Stomach (tissue), 9 donors: Measurements from ENCODE around the gene NCL. TPM values are rescaled to one million over a fixed set of nuclear protein-coding genes. Genes with fewer than 3 reads are reported as not detected.

ENCODE experiments used
- DNase-seq, 2 donors: peaks; one replicate each; pipeline versions ENCODE4 v3.0.0 to v3.0.0-alpha.2; 2013 to 2019
- H3K27ac ChIP-seq, 5 donors: fragments of 200-600 bp in 4 of 5; sonication (generic) in 4 of 5; one replicate each; pipeline ENCODE4 v1.5.1; 2013 to 2019; ENCODE audit warnings: mild to moderate bottlenecking in 1 of 5, moderate library complexity in 1 of 5
- H3K27me3 ChIP-seq, 3 donors: fragments of 200-600 bp; sonication (generic); one replicate each; pipeline ENCODE4 v1.5.1; 2017 to 2019; ENCODE audit warnings: mixed run types in 1 of 3
- H3K36me3 ChIP-seq, 4 donors: fragments of 200-600 bp; sonication (generic); 1 replicate in 3 of 4; 2 replicates in 1 of 4; pipeline ENCODE4 v1.5.1; 2016 to 2019
- H3K4me1 ChIP-seq, 4 donors: fragments of 200-600 bp; sonication (generic); one replicate each; pipeline ENCODE4 v1.5.1; 2016 to 2019
- H3K4me3 ChIP-seq, 4 donors: fragments of 200-600 bp; sonication (generic) in 3 of 4; one replicate each; pipeline ENCODE4 v1.5.1; 2016 to 2019; ENCODE audit warnings: mild to moderate bottlenecking in 1 of 4
- H3K9me3 ChIP-seq, 4 donors: fragments of 200-600 bp; sonication (generic); one replicate each; pipeline ENCODE4 v1.5.1; 2016 to 2019
- EP300 ChIP-seq: sonication (generic); formaldehyde crosslinking; IDR thresholded peaks from one replicate; pipeline ENCODE4 v1.6.1; 2017; ENCODE audit warnings: antibody characterized with exemption
- POLR2A ChIP-seq, 4 donors: fragments of 450-650 bp; IDR thresholded peaks; one replicate each; pipeline ENCODE4 v1.6.1; 2016; ENCODE audit warnings: antibody characterized with exemption in 4 of 4, control low read depth in 2 of 4, mild to moderate bottlenecking in 1 of 4, moderate library complexity in 1 of 4
- POLR2AphosphoS5 ChIP-seq, 3 donors: sonication (generic); formaldehyde crosslinking; IDR thresholded peaks; one replicate each; pipeline ENCODE4 v1.6.1; 2016; ENCODE audit warnings: antibody characterized with exemption in 3 of 3
- WGBS, 5 donors: extraction: QIAGEN DNeasy Blood & Tissue Kit in 3 of 5; methylation state at CpG; one replicate each; pipeline versions ENCODE4 v1.1.5 to v1.1.7; 2013 to 2018; 5-methylcytosine and 5-hydroxymethylcytosine counted together
- intact Hi-C: fragments of 100-400 bp; cut with DNase I; formaldehyde crosslinking; loops from one replicate; pipeline ENCODE4 v1.15.1; 2023; ENCODE audit warnings: low total_unique reads
- polyA plus RNA-seq, 3 donors: library from polyadenylated mRNA; stranded (reverse); fragments of 200-250 nt; gene quantifications; one replicate each; pipeline ENCODE4 v1.2.3, GENCODE V29; 2013
- total RNA-seq, 5 donors: library from RNA; depleted of rRNA; stranded (reverse); fragments of >200 nt; gene quantifications; one replicate each; pipeline versions ENCODE4 v1.1.0 to v1.2.3, GENCODE V29; 2014 to 2016
- TF ChIP-seq, protein P1 (sequence below), 7 experiments: fragments of 450-650 bp in 4 of 7; fragments of 200-600 bp in 3 of 7; sonication (generic) in 3 of 7; IDR thresholded peaks; one replicate each; pipeline ENCODE4 v1.5.1; 2016 to 2019; ENCODE audit warnings: antibody characterized with exemption in 7 of 7, control low read depth in 2 of 7, mild to moderate bottlenecking in 1 of 7
- donor health status: healthy with polysubstance abuse.
- donor health status: Bipolar disorder and iron deficiency.
- donor health status: healthy.

NCL gene
- total and polyA plus RNA-seq, 8 donors = 72.3 to 278 (median 178) TPM

DNA sequence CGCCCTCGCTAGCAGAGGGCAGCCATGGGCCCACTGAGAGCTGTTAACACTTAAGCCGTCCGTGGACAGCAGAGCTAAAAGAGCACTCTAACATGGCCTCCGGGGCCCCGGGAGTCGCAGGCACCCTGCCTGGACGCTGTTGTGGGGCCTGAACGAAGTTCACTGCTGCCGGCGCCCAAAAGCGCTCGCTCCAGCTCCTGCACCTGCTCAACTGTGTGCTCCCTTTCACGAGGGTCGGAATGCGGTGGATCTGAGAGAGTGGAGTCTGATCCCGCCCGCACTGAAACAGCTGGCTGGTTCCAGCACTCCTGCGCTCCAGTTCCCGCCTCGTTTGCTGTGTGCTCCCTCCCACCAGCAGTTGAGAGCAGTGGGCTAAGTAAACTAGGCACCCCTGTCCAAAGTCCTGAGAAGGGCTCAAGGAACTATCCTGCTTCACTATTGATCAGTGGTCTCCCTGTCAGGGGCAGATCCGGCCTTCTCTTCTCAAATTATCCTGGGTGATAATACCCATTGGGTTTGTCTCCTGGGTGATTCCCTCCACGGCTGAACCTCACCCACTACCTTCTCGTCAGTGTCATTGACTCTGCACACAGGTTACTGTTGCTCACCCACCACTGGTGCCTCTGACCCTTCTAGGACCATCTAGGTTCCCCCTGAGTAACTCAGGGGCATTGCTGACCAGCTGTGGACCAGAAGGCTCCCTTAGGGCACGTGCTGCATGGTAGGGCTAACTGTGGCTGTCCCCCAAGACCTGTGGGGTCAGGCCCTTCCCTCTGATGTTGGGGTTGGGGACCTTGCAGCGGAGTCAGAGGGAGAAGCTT lies 45.3 kb downstream of the NCL start:
- Histone ChIP-seq H3K36me3 (no peaks in the 10 kb centered on the region), H3K27me3 (peaks cover 0 to 6% (median 0%) of the 10 kb centered on the region in 3 donors), H3K4me3 (no peak overlapping the region), H3K27ac (no peak overlapping the region), H3K9me3 (no peaks in the 10 kb centered on the region), H3K4me1 (no peaks in the 10 kb centered on the region)
- intact Hi-C loops = no loop called here
- no peak for TF ChIP-seq POLR2A (IDR thresholded peaks at IDR 0.05)
- no peak for TF ChIP-seq POLR2AphosphoS5 (IDR thresholded peaks at IDR 0.05)
- no peak for TF ChIP-seq EP300
- TF ChIP-seq, protein P1, sequence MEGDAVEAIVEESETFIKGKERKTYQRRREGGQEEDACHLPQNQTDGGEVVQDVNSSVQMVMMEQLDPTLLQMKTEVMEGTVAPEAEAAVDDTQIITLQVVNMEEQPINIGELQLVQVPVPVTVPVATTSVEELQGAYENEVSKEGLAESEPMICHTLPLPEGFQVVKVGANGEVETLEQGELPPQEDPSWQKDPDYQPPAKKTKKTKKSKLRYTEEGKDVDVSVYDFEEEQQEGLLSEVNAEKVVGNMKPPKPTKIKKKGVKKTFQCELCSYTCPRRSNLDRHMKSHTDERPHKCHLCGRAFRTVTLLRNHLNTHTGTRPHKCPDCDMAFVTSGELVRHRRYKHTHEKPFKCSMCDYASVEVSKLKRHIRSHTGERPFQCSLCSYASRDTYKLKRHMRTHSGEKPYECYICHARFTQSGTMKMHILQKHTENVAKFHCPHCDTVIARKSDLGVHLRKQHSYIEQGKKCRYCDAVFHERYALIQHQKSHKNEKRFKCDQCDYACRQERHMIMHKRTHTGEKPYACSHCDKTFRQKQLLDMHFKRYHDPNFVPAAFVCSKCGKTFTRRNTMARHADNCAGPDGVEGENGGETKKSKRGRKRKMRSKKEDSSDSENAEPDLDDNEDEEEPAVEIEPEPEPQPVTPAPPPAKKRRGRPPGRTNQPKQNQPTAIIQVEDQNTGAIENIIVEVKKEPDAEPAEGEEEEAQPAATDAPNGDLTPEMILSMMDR (IDR thresholded peaks at IDR 0.05) = no peak
- peak in 1 of 2 donors; percentile 3 for DNase-seq
- WGBS, 5 donors = 82 to 91% (median 90%) methylated on average over 22 to 26 of the region's 26 CpGs

- DNase-seq = peak in 1 of 2 donors; percentile 30
- Histone ChIP-seq H3K36me3 (no peaks in the 10 kb centered on the region), H3K27ac (no peak overlapping the region), H3K4me3 (no peak overlapping the region), H3K27me3 (peaks cover 0 to 15% (median 5%) of the 10 kb centered on the region in 3 donors), H3K4me1 (peaks cover 0 to 28% (median 16%) of the 10 kb centered on the region in 4 donors), H3K9me3 (peaks cover 0 to 7% (median 0%) of the 10 kb centered on the region in 4 donors)
- intact Hi-C loops = no loop called here
- TF ChIP-seq, protein P1 (IDR thresholded peaks at IDR 0.05) = no peak
- TF ChIP-seq EP300 (no peak), POLR2AphosphoS5 (IDR thresholded peaks at IDR 0.05) (no peak), POLR2A (IDR thresholded peaks at IDR 0.05) (no peak)
These were observed 49.3 kb downstream of the NCL start for GRCh38 chr2:231415029-231415428.

- Histone ChIP-seq H3K36me3 (no peaks in the 10 kb centered on the region), H3K4me3 (no peak overlapping the region), H3K27me3 (peaks cover 0 to 10% (median 5%) of the 10 kb centered on the region in 3 donors), H3K4me1 (peaks cover 0 to 28% (median 16%) of the 10 kb centered on the region in 4 donors), H3K27ac (no peak overlapping the region), H3K9me3 (peaks cover 0 to 7% (median 0%) of the 10 kb centered on the region in 4 donors)
- TF ChIP-seq POLR2AphosphoS5 (IDR thresholded peaks at IDR 0.05) (no peak), EP300 (no peak), POLR2A (IDR thresholded peaks at IDR 0.05) (no peak)
- TF ChIP-seq, protein P1 (IDR thresholded peaks at IDR 0.05) = no peak
- DNase-seq = peak in 1 of 2 donors; percentile 33
- intact Hi-C loops = loop anchor here (5.0 kb wide), 2 partner anchors 117 to 187 kb away; no protein-coding TSS in a partner anchor
- WGBS, 5 donors = 58 to 71% (median 69%) methylated on average over 15 of the region's 15 CpGs
These were observed 50.3 kb downstream of the NCL start for GRCh38 chr2:231413921-231414476.

- intact Hi-C loops = loop anchor here (5.0 kb wide), 2 partner anchors 116 to 186 kb away; no protein-coding TSS in a partner anchor
- H3K27me3 ChIP-seq = peaks cover 0 to 9% (median 5%) of the 10 kb centered on the region in 3 donors
- 86 to 95% (median 90%) methylated on average over 6 of the region's 6 CpGs for WGBS, 5 donors
- no peak overlapping the region for H3K27ac ChIP-seq
- no peak for TF ChIP-seq EP300
- no peak for TF ChIP-seq POLR2A (IDR thresholded peaks at IDR 0.05)
- TF ChIP-seq, protein P1 (IDR thresholded peaks at IDR 0.05) = no peak
- TF ChIP-seq POLR2AphosphoS5 (IDR thresholded peaks at IDR 0.05) = no peak
- DNase-seq = peak in 1 of 2 donors; percentile 14
- H3K9me3 ChIP-seq = peaks cover 0 to 7% (median 0%) of the 10 kb centered on the region in 4 donors
- H3K4me1 ChIP-seq = peaks cover 0 to 28% (median 16%) of the 10 kb centered on the region in 4 donors
- H3K36me3 ChIP-seq = no peaks in the 10 kb centered on the region
- H3K4me3 ChIP-seq = no peak overlapping the region
These were observed 50.8 kb downstream of the NCL start for GRCh38 chr2:231413456-231413855.
